ENCODE measurements around the gene TMEM131L. TPM values are rescaled to one million over a fixed set of nuclear protein-coding genes. Genes with fewer than 3 reads are reported as not detected.
"Not testable (repeated sequence)": the region's sequence is repeated elsewhere in the genome, so short reads cannot be mapped to it uniquely, and the experiment has no call there.

TMEM131L gene
- total RNA-seq, 4 donors from 2014 or later: 17.7 to 43.9 (median 24.8) TPM

GRCh38 chr4:153499005-153499404 is 32.8 kb downstream of the TMEM131L start:
- ATAC-seq (ENCODE audit: low FRiP score) (no peak), DNase-seq (ENCODE audit: low spot score) (no peak)
- TF ChIP-seq, protein P1, sequence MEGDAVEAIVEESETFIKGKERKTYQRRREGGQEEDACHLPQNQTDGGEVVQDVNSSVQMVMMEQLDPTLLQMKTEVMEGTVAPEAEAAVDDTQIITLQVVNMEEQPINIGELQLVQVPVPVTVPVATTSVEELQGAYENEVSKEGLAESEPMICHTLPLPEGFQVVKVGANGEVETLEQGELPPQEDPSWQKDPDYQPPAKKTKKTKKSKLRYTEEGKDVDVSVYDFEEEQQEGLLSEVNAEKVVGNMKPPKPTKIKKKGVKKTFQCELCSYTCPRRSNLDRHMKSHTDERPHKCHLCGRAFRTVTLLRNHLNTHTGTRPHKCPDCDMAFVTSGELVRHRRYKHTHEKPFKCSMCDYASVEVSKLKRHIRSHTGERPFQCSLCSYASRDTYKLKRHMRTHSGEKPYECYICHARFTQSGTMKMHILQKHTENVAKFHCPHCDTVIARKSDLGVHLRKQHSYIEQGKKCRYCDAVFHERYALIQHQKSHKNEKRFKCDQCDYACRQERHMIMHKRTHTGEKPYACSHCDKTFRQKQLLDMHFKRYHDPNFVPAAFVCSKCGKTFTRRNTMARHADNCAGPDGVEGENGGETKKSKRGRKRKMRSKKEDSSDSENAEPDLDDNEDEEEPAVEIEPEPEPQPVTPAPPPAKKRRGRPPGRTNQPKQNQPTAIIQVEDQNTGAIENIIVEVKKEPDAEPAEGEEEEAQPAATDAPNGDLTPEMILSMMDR (IDR thresholded peaks at IDR 0.05): no peak

GRCh38 chr4:153501578-153501977 is 35.4 kb downstream of the TMEM131L start:
- TF ChIP-seq, protein P1 (IDR thresholded peaks at IDR 0.05): no peak
- ATAC-seq (ENCODE audit: low FRiP score) (no peak), DNase-seq (ENCODE audit: low spot score) (no peak)

- DNase-seq (ENCODE audit: low spot score) (no peak), ATAC-seq (ENCODE audit: low FRiP score) (no peak)
- TF ChIP-seq, protein P1 (IDR thresholded peaks at IDR 0.05): no peak
These were observed 36.4 kb downstream of the TMEM131L start for GRCh38 chr4:153502584-153502983.

- DNase-seq (ENCODE audit: low spot score) (no peak), ATAC-seq (ENCODE audit: low FRiP score) (no peak)
- TF ChIP-seq, protein P1 (IDR thresholded peaks at IDR 0.05): no peak
These were observed 40.5 kb downstream of the TMEM131L start for GRCh38 chr4:153506341-153507309.

GRCh38 chr4:153507310-153508073 is 41.3 kb downstream of the TMEM131L start:
- DNase-seq (ENCODE audit: low spot score) (no peak), ATAC-seq (ENCODE audit: low FRiP score) (no peak)
- TF ChIP-seq, protein P1 (IDR thresholded peaks at IDR 0.05): no peak

DNA sequence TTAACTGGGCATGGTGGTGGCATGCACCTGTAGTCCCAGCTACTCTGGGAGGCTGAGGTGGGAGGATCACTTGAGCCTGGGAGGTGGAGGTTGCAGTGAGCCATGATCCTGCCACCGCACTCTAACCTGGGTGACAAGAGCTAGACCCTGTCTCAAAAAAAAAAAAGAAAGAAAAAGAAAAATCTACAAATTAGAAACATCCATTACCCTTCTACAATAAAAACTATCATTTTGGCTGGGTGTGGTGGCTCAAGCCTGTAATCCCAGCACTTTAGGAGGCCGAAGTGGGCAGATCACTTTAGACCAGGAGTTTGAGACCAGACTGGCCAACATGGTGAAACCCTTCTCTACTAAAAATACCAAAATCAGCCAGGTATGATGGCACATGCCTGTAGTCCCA is 43.1 kb downstream of the TMEM131L start:
- DNase-seq (ENCODE audit: low spot score); ATAC-seq (ENCODE audit: low FRiP score): not testable (repeated sequence)

DNA sequence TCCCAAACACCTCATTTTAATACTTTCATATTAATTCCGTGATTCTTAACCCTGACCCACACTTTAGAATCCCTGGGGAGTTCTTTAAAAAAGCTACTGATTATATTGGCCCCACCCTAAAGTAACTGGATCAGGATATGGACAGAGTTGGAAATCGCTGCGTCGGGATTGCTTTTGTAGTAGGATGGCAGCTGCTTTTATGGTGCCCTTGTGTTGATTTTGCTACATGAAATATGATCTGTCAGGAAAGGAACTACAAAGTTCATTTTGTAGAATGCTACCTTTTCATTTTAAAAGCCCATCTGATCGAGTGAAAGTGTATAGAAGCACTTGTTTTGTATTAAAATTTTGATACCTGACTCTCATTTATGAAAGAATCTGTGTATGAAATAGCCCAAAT is 43.6 kb downstream of the TMEM131L start:
- DNase-seq (ENCODE audit: low spot score): no peak
- TF ChIP-seq, protein P1 (IDR thresholded peaks at IDR 0.05): no peak
- ATAC-seq (ENCODE audit: low FRiP score): no peak
